GM12892 (cell line): ENCODE measurements around the gene TMTC2.

ENCODE experiments used
- POLR2AphosphoS5 ChIP-seq: IDR thresholded peaks from 2 replicates; pipeline ENCODE4 v1.6.1; 2011; ENCODE audit warnings: low read depth, low read length, control low read depth
- TAF1 ChIP-seq: IDR thresholded peaks from 2 replicates; pipeline ENCODE4 v1.6.1; 2011; ENCODE audit warnings: low read depth, mild to moderate bottlenecking, control low read depth, low read length, borderline replicate concordance

DNA sequence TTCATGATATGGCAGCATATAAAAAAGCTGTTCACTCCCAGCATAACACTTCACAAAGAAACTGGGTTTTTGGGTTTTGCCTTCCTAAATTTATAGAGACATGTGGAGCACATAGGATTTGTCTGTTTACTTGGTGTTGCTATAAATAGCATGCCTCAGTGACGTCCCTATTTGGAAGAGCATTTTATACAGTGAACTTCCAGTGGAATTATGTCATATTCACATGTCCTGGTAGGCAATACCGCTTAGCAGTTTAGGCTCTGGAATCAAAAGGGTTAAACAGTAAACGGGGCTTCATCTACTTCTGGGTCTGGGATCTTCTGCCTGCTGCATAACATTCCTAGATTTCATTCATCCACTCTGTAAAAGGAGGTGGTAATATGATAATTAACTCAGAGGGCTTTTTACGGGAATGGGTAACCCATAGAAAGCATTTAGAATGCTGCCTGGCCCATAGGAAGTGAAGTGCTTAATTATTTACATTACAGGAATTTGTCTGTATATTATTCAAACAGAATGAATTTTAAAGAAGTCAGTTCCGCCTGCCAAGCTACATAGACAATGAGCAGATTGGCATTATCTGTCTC, 396.1 kb downstream of the TMTC2 start:
- TF ChIP-seq TAF1 = no peak
- TF ChIP-seq POLR2AphosphoS5 = no peak
